ENCODE data around the gene ARL17B. TPM values are rescaled to one million over a fixed set of nuclear protein-coding genes. Genes with fewer than 3 reads are reported as not detected.
"Not testable (repeated sequence)": the region's sequence is repeated elsewhere in the genome, so short reads cannot be mapped to it uniquely, and the experiment has no call there.

ARL17B gene
- total and polyA plus RNA-seq, 8 donors = 2.8 to 11.7 (median 6.2) TPM

GRCh38 chr17:46264456-46265198 is 96.9 kb downstream of the ARL17B start:
- no peak for FAIRE-seq
- intact Hi-C loops (cut with DNase I) = no loop called here
- Histone ChIP-seq H3K4me3 (no peak overlapping the region), H3K4me1 (peaks cover 1 to 11% (median 2%) of the 10 kb centered on the region in 3 donors), H3K9me3 (no peaks in the 10 kb centered on the region), H3K27me3 (no peaks in the 10 kb centered on the region), H3K27ac (peak overlapping the region in 2 of 4 donors; percentile 58 to 66), H3K36me3 (no peaks in the 10 kb centered on the region)
- WGBS, 2 donors = 54 to 77% methylated on average over 3 of the region's 3 CpGs
- no peak for ATAC-seq
- DNase-seq = peak in 1 of 6 donors; percentile 4
- TF ChIP-seq, protein P1, sequence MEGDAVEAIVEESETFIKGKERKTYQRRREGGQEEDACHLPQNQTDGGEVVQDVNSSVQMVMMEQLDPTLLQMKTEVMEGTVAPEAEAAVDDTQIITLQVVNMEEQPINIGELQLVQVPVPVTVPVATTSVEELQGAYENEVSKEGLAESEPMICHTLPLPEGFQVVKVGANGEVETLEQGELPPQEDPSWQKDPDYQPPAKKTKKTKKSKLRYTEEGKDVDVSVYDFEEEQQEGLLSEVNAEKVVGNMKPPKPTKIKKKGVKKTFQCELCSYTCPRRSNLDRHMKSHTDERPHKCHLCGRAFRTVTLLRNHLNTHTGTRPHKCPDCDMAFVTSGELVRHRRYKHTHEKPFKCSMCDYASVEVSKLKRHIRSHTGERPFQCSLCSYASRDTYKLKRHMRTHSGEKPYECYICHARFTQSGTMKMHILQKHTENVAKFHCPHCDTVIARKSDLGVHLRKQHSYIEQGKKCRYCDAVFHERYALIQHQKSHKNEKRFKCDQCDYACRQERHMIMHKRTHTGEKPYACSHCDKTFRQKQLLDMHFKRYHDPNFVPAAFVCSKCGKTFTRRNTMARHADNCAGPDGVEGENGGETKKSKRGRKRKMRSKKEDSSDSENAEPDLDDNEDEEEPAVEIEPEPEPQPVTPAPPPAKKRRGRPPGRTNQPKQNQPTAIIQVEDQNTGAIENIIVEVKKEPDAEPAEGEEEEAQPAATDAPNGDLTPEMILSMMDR (IDR thresholded peaks at IDR 0.05) = no peak

GRCh38 chr17:46262271-46262670 is 99.3 kb downstream of the ARL17B start:
- no peak for FAIRE-seq
- H3K9me3 ChIP-seq = no peaks in the 10 kb centered on the region
- ATAC-seq = no peak
- no peak overlapping the region for H3K27ac ChIP-seq
- H3K36me3 ChIP-seq = no peaks in the 10 kb centered on the region
- H3K4me3 ChIP-seq = no peak overlapping the region
- no peak for DNase-seq
- WGBS, 2 donors = 92 to 93% methylated on average over 8 of the region's 8 CpGs
- no peaks in the 10 kb centered on the region for H3K27me3 ChIP-seq
- H3K4me1 ChIP-seq = peaks cover 0 to 4% (median 0%) of the 10 kb centered on the region in 3 donors
- intact Hi-C loops (cut with DNase I) = no loop called here
- TF ChIP-seq, protein P1 (IDR thresholded peaks at IDR 0.05) = no peak

DNA sequence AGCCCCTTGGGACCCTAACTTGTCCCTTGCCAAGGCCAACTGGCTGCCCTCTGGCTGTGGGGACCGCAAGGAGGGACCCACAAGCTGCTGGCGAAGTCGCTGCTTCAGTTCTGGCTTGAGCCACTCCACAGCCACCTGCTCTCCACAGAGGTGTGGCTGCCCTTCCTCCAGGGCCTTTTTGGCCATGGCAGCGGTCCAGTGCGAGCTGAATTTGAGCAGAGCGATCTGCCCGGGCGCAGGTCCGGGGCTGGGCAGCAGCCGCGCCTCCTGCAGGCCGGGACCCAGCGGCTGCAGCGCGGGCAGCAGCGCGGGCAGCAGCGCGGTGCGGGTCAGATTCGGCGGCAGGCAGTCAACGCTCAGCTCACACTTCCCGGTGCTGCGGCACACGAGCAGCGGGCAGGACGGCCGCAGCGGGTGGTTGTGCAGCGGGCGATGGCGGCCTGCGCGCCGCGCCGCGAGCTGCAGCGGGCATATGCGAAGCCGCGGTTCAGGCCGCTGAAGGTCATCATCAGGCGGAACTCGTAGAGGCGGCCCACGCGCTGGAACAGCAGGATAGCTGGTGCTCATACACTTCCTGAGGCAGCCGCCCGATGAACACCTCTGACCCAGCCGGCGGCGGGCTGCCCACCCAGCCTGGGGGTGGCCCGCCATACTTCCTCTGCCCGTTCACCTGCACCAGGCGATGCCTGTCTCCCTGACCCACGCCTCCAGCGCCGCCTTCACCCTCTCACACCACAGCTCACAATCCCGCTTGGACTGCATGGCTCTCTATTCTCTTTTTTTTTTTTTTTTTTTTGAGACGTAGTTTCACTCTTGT is 101.5 kb downstream of the ARL17B start:
- H3K36me3 ChIP-seq; H3K4me1 ChIP-seq; intact Hi-C loops (cut with DNase I); H3K9me3 ChIP-seq; FAIRE-seq; H3K27me3 ChIP-seq: not testable (repeated sequence)
- ATAC-seq = peak; percentile 75 to 86 (median 80)
- H3K27ac ChIP-seq = peak overlapping the region in 3 of 4 donors; percentile 46 to 53 (median 50)
- peak overlapping the region in 3 of 4 donors; percentile 7 to 44 (median 41) for H3K4me3 ChIP-seq
- DNase-seq = peak in 5 of 6 donors; percentile 55 to 78 (median 58)
- 2 to 3% methylated on average over 32 to 36 of the region's 62 CpGs for WGBS, 2 donors
- TF ChIP-seq, protein P1 (IDR thresholded peaks at IDR 0.05) = peak in 1 of 4 donors; percentile 9

DNA sequence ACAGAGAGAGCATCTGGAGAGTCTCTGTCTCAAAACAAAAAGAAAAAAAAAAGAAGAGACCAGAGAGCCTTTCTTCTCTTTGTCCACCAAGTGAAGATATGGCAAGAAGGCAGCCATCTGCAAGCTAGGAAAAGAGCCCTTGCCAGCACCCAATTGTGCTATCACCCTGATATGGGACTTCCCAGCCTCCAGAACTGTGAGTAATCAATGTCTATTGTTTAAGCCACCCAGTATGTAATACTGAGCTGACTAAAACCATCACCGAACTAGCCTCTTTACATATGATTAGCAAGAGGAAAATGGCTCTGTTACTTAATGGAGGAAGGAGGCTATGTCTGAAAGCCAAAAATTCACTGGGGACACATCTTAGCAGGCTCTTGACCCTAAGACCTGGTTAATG is 105.2 kb downstream of the ARL17B start:
- ATAC-seq; H3K4me1 ChIP-seq; H3K27me3 ChIP-seq; H3K27ac ChIP-seq; intact Hi-C loops (cut with DNase I); H3K4me3 ChIP-seq; H3K9me3 ChIP-seq; H3K36me3 ChIP-seq; DNase-seq; FAIRE-seq: not testable (repeated sequence)
- WGBS, 2 donors = 93 to 96% methylated on average over 1 of the region's 1 CpG

- DNase-seq; H3K27ac ChIP-seq; ATAC-seq; intact Hi-C loops (cut with DNase I); H3K27me3 ChIP-seq; FAIRE-seq; H3K9me3 ChIP-seq; H3K4me3 ChIP-seq; H3K36me3 ChIP-seq; H3K4me1 ChIP-seq: not testable (repeated sequence)
- WGBS, 2 donors = 94 to 95% methylated on average over 3 to 5 of the region's 6 CpGs
Observed at GRCh38 chr17:46254215-46254614, 107.4 kb downstream of the ARL17B start.

All from pancreas (tissue), 10 donors.